Astrocyte (in vitro differentiated cells and primary cell): ENCODE data around the gene GABBR2.

Experiments
- CTCF ChIP-seq: IDR thresholded peaks from 2 replicates; pipeline ENCODE4 v1.5.1; 2011; ENCODE audit warnings: low read depth, mild to moderate bottlenecking, inconsistent platforms, low read length, moderate library complexity; ENCODE audit not compliant: insufficient read depth
- EZH2 ChIP-seq: IDR thresholded peaks from 2 replicates; pipeline ENCODE4 v1.6.1; 2012; ENCODE audit warnings: mild to moderate bottlenecking, low read length, inconsistent platforms; ENCODE audit not compliant: insufficient read depth

DNA sequence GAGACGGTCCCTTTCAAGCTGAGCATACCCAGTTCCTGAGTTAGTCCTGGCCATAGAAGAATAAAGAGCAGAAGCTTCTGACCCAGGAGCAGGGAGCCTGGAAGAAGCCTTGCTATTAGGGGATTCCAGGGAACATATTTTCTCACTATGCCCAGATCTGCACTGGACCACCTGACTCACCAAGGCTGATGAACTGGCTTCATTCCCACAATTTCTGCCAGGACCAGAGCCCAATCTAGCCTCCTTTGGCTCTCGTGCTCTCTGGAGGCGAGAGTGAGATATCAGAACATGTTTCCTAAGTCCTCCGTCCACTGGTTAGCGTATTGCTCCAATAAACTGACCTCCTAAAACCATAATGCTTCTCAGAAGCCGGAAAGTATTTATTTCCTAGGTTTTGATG lies 9.9 kb downstream of the GABBR2 start:
- TF ChIP-seq CTCF = no peak
- no peak for TF ChIP-seq EZH2
